ENCODE results near the gene PROSER3. TPM values are rescaled to one million over a fixed set of nuclear protein-coding genes. Genes with fewer than 3 reads are reported as not detected.

Gene PROSER3
- total and polyA plus RNA-seq, 9 of the 15 experiments (the other 6 are each of a cell fraction or from before 2014, with no cell fraction given): 1.0 to 39.5 (median 5.1) TPM

- TF ChIP-seq SMARCB1 (IDR thresholded peaks at IDR 0.05; ENCODE audit: insufficient read length, low read depth) (no peak), MITF (IDR thresholded peaks at IDR 0.05) (no peak), VEZF1 (CRISPR knock-in tag; IDR thresholded peaks at IDR 0.05) (no peak), SMARCC2 (IDR thresholded peaks at IDR 0.05; ENCODE audit: low read depth) (no peak), SRSF9 (IDR thresholded peaks at IDR 0.05; ENCODE audit: borderline replicate concordance, low read depth, low read length) (no peak), PTTG1 (tag; IDR thresholded peaks at IDR 0.05; ENCODE audit: low read depth) (no peak), TCF7 (IDR thresholded peaks at IDR 0.05; ENCODE audit: borderline replicate concordance) (peak; percentile 26; the same call in 1 of the 2 replicates), ZNF511 (CRISPR knock-in tag; IDR thresholded peaks at IDR 0.05) (peak; percentile 82), TAF9B (IDR thresholded peaks at IDR 0.05; ENCODE audit: partially characterized antibody) (no peak), BRCA1 (IDR thresholded peaks at IDR 0.05) (no peak), BRCA1 (CRISPR knock-in tag; IDR thresholded peaks at IDR 0.05) (no peak), RERE (CRISPR knock-in tag; IDR thresholded peaks at IDR 0.05; ENCODE audit: borderline replicate concordance) (no peak), ZNF431 (CRISPR knock-in tag; IDR thresholded peaks at IDR 0.05) (0 out of 2 replicates have a peak, but pooled peaks have one; percentile 35), ELF2 (CRISPR knock-in tag; IDR thresholded peaks at IDR 0.05) (0 out of 2 replicates have a peak, but pooled peaks have one; percentile 76), HINFP (tag; conservative IDR thresholded peaks at IDR 0.05; ENCODE audit: low read depth) (no peak), MAX (CRISPR knock-in tag; IDR thresholded peaks at IDR 0.05) (peak; percentile 77)
These were observed 40.9 kb upstream of the PROSER3 start (continued) for GRCh38 chr19:35716801-35717664.

Measured in K562 (cell line).